ENCODE measurements around the gene EIF1AD. TPM values are rescaled to one million over a fixed set of nuclear protein-coding genes. Genes with fewer than 3 reads are reported as not detected.

EIF1AD gene
- total and polyA plus RNA-seq, 2 experiments from 2014 or later = 16.1 to 32.1 TPM

DNA sequence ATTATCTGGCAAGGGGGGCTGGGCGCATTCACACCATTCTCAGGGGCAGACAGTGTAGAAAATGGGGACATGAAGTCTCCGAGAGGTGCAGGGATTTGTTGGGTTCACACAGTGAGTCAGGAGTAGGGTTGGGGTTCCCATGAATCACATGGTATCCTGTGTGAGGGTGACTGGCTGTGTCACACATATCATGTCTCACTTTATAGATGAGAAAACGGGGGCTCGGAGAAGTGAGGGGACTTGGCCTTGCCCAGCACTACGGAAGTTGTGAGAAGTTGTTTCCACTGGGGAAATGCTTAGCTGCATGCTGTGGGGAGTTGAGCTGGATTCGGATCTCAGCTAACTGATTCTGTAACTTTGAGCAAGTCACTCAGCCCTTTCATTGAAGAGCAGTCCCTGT lies 42.8 kb upstream of the EIF1AD start:
- H3K36me3 Mint-ChIP-seq (ENCODE audit: low read depth) = peaks cover 24% of the 10 kb centered on the region
- ATAC-seq (no peak), DNase-seq (ENCODE audit: low spot score) (no peak)
- Histone ChIP-seq H3K4me3 (no peak overlapping the region), H3F3A (replicated peaks; ENCODE audit: low read depth) (peaks cover 8% of the 10 kb centered on the region; the same call in 1 of the 2 replicates), H3K79me2 (replicated peaks; ENCODE audit: insufficient read depth) (0 out of 2 replicates have a peak, but pooled peaks cover 4% of the 10 kb centered on the region), H3K27ac (ENCODE audit: low read depth) (no peak overlapping the region), H3K9me2 (ENCODE audit: insufficient read depth) (no peaks in the 10 kb centered on the region), H3K36me3 (ENCODE audit: insufficient read depth) (no peaks in the 10 kb centered on the region), H2AFZ (no peak overlapping the region), H3K27me3 (ENCODE audit: insufficient read depth) (no peaks in the 10 kb centered on the region), H3K4me1 (ENCODE audit: insufficient read depth) (peaks cover 7% of the 10 kb centered on the region; the same call in 1 of the 2 replicates), H4K20me1 (replicated peaks; ENCODE audit: insufficient read depth) (no peaks in the 10 kb centered on the region; the same call in none of the 2 replicates), H3K4me2 (no peak overlapping the region)
- peaks cover 30% of the 10 kb centered on the region for H3K4me1 Mint-ChIP-seq
- H3K4me3 Mint-ChIP-seq = no peak overlapping the region; the same call in 2 of the 3 replicates
- peaks cover 6% of the 10 kb centered on the region for H3K27me3 Mint-ChIP-seq (ENCODE audit: insufficient read depth, low read depth, poor library complexity)
- TF ChIP-seq, protein P1, sequence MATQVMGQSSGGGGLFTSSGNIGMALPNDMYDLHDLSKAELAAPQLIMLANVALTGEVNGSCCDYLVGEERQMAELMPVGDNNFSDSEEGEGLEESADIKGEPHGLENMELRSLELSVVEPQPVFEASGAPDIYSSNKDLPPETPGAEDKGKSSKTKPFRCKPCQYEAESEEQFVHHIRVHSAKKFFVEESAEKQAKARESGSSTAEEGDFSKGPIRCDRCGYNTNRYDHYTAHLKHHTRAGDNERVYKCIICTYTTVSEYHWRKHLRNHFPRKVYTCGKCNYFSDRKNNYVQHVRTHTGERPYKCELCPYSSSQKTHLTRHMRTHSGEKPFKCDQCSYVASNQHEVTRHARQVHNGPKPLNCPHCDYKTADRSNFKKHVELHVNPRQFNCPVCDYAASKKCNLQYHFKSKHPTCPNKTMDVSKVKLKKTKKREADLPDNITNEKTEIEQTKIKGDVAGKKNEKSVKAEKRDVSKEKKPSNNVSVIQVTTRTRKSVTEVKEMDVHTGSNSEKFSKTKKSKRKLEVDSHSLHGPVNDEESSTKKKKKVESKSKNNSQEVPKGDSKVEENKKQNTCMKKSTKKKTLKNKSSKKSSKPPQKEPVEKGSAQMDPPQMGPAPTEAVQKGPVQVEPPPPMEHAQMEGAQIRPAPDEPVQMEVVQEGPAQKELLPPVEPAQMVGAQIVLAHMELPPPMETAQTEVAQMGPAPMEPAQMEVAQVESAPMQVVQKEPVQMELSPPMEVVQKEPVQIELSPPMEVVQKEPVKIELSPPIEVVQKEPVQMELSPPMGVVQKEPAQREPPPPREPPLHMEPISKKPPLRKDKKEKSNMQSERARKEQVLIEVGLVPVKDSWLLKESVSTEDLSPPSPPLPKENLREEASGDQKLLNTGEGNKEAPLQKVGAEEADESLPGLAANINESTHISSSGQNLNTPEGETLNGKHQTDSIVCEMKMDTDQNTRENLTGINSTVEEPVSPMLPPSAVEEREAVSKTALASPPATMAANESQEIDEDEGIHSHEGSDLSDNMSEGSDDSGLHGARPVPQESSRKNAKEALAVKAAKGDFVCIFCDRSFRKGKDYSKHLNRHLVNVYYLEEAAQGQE (IDR thresholded peaks at IDR 0.05; ENCODE audit: unreplicated experiment) = no peak
- TF ChIP-seq CREB1 (CRISPR knock-in tag; IDR thresholded peaks at IDR 0.05; ENCODE audit: low read depth) (no peak), ZNF331 (CRISPR knock-in tag; IDR thresholded peaks at IDR 0.05; ENCODE audit: low read depth) (no peak), NANOG (IDR thresholded peaks at IDR 0.05; ENCODE audit: borderline replicate concordance) (no peak), EZH2 (IDR thresholded peaks at IDR 0.05; ENCODE audit: low read depth, unreplicated experiment) (no peak)
- TF ChIP-seq, protein P2, sequence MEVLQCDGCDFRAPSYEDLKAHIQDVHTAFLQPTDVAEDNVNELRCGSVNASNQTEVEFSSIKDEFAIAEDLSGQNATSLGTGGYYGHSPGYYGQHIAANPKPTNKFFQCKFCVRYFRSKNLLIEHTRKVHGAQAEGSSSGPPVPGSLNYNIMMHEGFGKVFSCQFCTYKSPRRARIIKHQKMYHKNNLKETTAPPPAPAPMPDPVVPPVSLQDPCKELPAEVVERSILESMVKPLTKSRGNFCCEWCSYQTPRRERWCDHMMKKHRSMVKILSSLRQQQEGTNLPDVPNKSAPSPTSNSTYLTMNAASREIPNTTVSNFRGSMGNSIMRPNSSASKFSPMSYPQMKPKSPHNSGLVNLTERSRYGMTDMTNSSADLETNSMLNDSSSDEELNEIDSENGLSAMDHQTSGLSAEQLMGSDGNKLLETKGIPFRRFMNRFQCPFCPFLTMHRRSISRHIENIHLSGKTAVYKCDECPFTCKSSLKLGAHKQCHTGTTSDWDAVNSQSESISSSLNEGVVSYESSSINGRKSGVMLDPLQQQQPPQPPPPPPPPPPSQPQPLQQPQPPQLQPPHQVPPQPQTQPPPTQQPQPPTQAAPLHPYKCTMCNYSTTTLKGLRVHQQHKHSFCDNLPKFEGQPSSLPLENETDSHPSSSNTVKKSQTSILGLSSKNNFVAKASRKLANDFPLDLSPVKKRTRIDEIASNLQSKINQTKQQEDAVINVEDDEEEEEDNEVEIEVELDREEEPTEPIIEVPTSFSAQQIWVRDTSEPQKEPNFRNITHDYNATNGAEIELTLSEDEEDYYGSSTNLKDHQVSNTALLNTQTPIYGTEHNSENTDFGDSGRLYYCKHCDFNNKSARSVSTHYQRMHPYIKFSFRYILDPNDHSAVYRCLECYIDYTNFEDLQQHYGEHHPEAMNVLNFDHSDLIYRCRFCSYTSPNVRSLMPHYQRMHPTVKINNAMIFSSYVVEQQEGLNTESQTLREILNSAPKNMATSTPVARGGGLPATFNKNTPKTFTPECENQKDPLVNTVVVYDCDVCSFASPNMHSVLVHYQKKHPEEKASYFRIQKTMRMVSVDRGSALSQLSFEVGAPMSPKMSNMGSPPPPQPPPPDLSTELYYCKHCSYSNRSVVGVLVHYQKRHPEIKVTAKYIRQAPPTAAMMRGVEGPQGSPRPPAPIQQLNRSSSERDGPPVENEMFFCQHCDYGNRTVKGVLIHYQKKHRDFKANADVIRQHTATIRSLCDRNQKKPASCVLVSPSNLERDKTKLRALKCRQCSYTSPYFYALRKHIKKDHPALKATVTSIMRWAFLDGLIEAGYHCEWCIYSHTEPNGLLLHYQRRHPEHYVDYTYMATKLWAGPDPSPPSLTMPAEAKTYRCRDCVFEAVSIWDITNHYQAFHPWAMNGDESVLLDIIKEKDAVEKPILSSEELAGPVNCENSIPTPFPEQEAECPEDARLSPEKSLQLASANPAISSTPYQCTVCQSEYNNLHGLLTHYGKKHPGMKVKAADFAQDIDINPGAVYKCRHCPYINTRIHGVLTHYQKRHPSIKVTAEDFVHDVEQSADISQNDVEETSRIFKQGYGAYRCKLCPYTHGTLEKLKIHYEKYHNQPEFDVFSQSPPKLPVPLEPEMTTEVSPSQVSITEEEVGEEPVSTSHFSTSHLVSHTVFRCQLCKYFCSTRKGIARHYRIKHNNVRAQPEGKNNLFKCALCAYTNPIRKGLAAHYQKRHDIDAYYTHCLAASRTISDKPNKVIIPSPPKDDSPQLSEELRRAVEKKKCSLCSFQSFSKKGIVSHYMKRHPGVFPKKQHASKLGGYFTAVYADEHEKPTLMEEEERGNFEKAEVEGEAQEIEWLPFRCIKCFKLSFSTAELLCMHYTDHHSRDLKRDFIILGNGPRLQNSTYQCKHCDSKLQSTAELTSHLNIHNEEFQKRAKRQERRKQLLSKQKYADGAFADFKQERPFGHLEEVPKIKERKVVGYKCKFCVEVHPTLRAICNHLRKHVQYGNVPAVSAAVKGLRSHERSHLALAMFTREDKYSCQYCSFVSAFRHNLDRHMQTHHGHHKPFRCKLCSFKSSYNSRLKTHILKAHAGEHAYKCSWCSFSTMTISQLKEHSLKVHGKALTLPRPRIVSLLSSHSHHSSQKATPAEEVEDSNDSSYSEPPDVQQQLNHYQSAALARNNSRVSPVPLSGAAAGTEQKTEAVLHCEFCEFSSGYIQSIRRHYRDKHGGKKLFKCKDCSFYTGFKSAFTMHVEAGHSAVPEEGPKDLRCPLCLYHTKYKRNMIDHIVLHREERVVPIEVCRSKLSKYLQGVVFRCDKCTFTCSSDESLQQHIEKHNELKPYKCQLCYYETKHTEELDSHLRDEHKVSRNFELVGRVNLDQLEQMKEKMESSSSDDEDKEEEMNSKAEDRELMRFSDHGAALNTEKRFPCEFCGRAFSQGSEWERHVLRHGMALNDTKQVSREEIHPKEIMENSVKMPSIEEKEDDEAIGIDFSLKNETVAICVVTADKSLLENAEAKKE (CRISPR knock-in tag; IDR thresholded peaks at IDR 0.05) = no peak
- TF ChIP-seq, protein P3, sequence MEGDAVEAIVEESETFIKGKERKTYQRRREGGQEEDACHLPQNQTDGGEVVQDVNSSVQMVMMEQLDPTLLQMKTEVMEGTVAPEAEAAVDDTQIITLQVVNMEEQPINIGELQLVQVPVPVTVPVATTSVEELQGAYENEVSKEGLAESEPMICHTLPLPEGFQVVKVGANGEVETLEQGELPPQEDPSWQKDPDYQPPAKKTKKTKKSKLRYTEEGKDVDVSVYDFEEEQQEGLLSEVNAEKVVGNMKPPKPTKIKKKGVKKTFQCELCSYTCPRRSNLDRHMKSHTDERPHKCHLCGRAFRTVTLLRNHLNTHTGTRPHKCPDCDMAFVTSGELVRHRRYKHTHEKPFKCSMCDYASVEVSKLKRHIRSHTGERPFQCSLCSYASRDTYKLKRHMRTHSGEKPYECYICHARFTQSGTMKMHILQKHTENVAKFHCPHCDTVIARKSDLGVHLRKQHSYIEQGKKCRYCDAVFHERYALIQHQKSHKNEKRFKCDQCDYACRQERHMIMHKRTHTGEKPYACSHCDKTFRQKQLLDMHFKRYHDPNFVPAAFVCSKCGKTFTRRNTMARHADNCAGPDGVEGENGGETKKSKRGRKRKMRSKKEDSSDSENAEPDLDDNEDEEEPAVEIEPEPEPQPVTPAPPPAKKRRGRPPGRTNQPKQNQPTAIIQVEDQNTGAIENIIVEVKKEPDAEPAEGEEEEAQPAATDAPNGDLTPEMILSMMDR (conservative IDR thresholded peaks at IDR 0.05; ENCODE audit: low read depth in 2 of 2) = no peak
- peak overlapping the region; percentile 76; the same call in 1 of the 2 replicates for H3K27ac Mint-ChIP-seq
- H3K9me3 Mint-ChIP-seq = no peaks in the 10 kb centered on the region; the same call in 2 of the 3 replicates
